Liver (tissue), 9 donors: ENCODE results near the gene ZIM2. TPM values are rescaled to one million over a fixed set of nuclear protein-coding genes. Genes with fewer than 3 reads are reported as not detected.

Experiments
- DNase-seq: peaks from one replicate; pipeline ENCODE4 v3.0.0-alpha.2; 2017; ENCODE audit warnings: low spot score
- H3K27ac ChIP-seq, 2 donors: one replicate each; pipeline ENCODE4 v1.7.0; 2013; ENCODE audit warnings: inconsistent platforms in 2 of 2, low read length in 2 of 2, control low read depth in 1 of 2, low read depth in 1 of 2, mild to moderate bottlenecking in 1 of 2
- H3K27me3 ChIP-seq, 4 donors: one replicate each; pipeline versions ENCODE4 v1.6.1 to v1.7.0; 2013; ENCODE audit warnings: low read length in 3 of 4, inconsistent platforms in 1 of 4, mild to moderate bottlenecking in 1 of 4, moderate library complexity in 1 of 4; ENCODE audit not compliant: control insufficient read depth in 4 of 4, insufficient read depth in 4 of 4
- H3K36me3 ChIP-seq, 4 donors: one replicate each; pipeline versions ENCODE4 v1.6.1 to v1.7.0; 2013; ENCODE audit warnings: low read length in 3 of 4, mild to moderate bottlenecking in 3 of 4, low read depth in 1 of 4, moderate library complexity in 1 of 4; ENCODE audit not compliant: control insufficient read depth in 4 of 4, insufficient read depth in 3 of 4
- H3K4me1 ChIP-seq, 4 donors: one replicate each; pipeline versions ENCODE4 v1.6.1 to v1.7.0; 2013; ENCODE audit warnings: low read length in 3 of 4, mild to moderate bottlenecking in 3 of 4, moderate library complexity in 1 of 4; ENCODE audit not compliant: control insufficient read depth in 4 of 4, insufficient read depth in 4 of 4
- H3K4me3 ChIP-seq, 3 donors: one replicate each; pipeline versions ENCODE4 v1.6.1 to v1.7.0; 2013; ENCODE audit warnings: low read length in 3 of 3, control low read depth in 1 of 3, low read depth in 1 of 3, mild to moderate bottlenecking in 1 of 3
- H3K9ac ChIP-seq, 2 donors: one replicate each; pipeline ENCODE4 v1.7.0; 2013; ENCODE audit warnings: low read length in 2 of 2, mild to moderate bottlenecking in 2 of 2, moderate library complexity in 2 of 2, control low read depth in 1 of 2, low read depth in 1 of 2
- H3K9me3 ChIP-seq, 4 donors: one replicate each; pipeline versions ENCODE4 v1.6.1 to v1.7.0; 2013; ENCODE audit warnings: low read length in 3 of 4; ENCODE audit not compliant: control insufficient read depth in 4 of 4
- ATF3 ChIP-seq: IDR thresholded peaks from 2 replicates; pipeline ENCODE4 v1.6.1; 2016; ENCODE audit warnings: antibody characterized with exemption
- CTCF ChIP-seq: fragments of 150-350 bp; IDR thresholded peaks from 2 replicates; pipeline ENCODE4 v1.5.1; 2017; ENCODE audit warnings: improper control_type of control experiment, low read depth, low read length; ENCODE audit not compliant: missing input control
- EGR1 ChIP-seq, 2 donors: IDR thresholded peaks; 2 replicates each; pipeline ENCODE4 v1.6.1; 2016 to 2018; ENCODE audit warnings: antibody characterized with exemption in 2 of 2, low read depth in 2 of 2
- FOXA1 ChIP-seq: IDR thresholded peaks from 2 replicates; pipeline ENCODE4 v1.6.1; 2016; ENCODE audit warnings: antibody characterized with exemption
- FOXA2 ChIP-seq: IDR thresholded peaks from 2 replicates; pipeline ENCODE4 v1.6.1; 2016; ENCODE audit warnings: antibody characterized with exemption
- GABPA ChIP-seq, 2 donors: IDR thresholded peaks in 1 of 2; conservative IDR thresholded peaks in 1 of 2; 2 replicates each; pipeline ENCODE4 v1.6.1; 2016; ENCODE audit warnings: antibody characterized with exemption in 2 of 2, mild to moderate bottlenecking in 1 of 2, moderate library complexity in 1 of 2
- HNF4A ChIP-seq, 2 donors: conservative IDR thresholded peaks; 2 replicates each; pipeline ENCODE4 v1.6.1; 2016; ENCODE audit warnings: antibody characterized with exemption in 2 of 2, mild to moderate bottlenecking in 2 of 2
- JUND ChIP-seq, 2 donors: IDR thresholded peaks; 2 replicates each; pipeline ENCODE4 v1.6.1; 2016; ENCODE audit warnings: antibody characterized with exemption in 2 of 2
- NR2F2 ChIP-seq: IDR thresholded peaks from 2 replicates; pipeline ENCODE4 v1.6.1; 2016; ENCODE audit warnings: antibody characterized with exemption
- RAD21 ChIP-seq, 2 donors: IDR thresholded peaks; 2 replicates each; pipeline ENCODE4 v1.6.1; 2016; ENCODE audit warnings: antibody characterized with exemption in 2 of 2, mild to moderate bottlenecking in 2 of 2
- REST ChIP-seq: IDR thresholded peaks from 2 replicates; pipeline ENCODE4 v1.6.1; 2016; ENCODE audit warnings: antibody characterized with exemption, mild to moderate bottlenecking
- RXRA ChIP-seq, 2 donors: IDR thresholded peaks; 2 replicates each; pipeline ENCODE4 v1.6.1; 2017 to 2018; ENCODE audit warnings: antibody characterized with exemption in 2 of 2, mild to moderate bottlenecking in 1 of 2
- SP1 ChIP-seq: IDR thresholded peaks from 2 replicates; pipeline ENCODE4 v1.6.1; 2018; ENCODE audit warnings: antibody characterized with exemption, mild to moderate bottlenecking
- TAF1 ChIP-seq: conservative IDR thresholded peaks from 2 replicates; pipeline ENCODE4 v1.6.1; 2016; ENCODE audit warnings: antibody characterized with exemption, mild to moderate bottlenecking
- YY1 ChIP-seq: IDR thresholded peaks from 2 replicates; pipeline ENCODE4 v1.6.1; 2016; ENCODE audit warnings: antibody characterized with exemption, mild to moderate bottlenecking
- ZBTB33 ChIP-seq: IDR thresholded peaks from 2 replicates; pipeline ENCODE4 v1.6.1; 2016; ENCODE audit warnings: antibody characterized with exemption
- WGBS: extraction: QIAGEN DNeasy Blood & Tissue Kit; methylation state at CpG from one replicate; pipeline ENCODE4 v1.1.7; 2013; 5-methylcytosine and 5-hydroxymethylcytosine counted together
- polyA plus RNA-seq, 2 donors: library from polyadenylated mRNA; stranded (reverse) in 1 of 2; unstranded in 1 of 2; fragments of 200-250 nt in 1 of 2; fragments of >200 nt in 1 of 2; fragmentation: Nextera tagmentation in 1 of 2; extraction: Ambion mirVana in 1 of 2; gene quantifications; one replicate each; pipeline versions ENCODE4 v1.2.1 to v1.2.3, GENCODE V29; 2013 to 2015
- total RNA-seq, 2 donors: library from RNA; depleted of rRNA; stranded (reverse); fragments of >200 nt; gene quantifications; one replicate each; pipeline ENCODE4 v1.2.3, GENCODE V29; 2014
- TF ChIP-seq, protein P1 (sequence below): IDR thresholded peaks from 2 replicates; pipeline ENCODE4 v1.6.1; 2016; ENCODE audit warnings: antibody characterized with exemption
- donor health status: healthy.
- donor health status: healthy.
- donor health status: healthy.
- donor health status: healthy.
- donor health status: healthy.

ZIM2 gene
- total and polyA plus RNA-seq, 4 donors, result 0.03 to 3.2 (median 0.33) TPM; not detected in 1

DNA sequence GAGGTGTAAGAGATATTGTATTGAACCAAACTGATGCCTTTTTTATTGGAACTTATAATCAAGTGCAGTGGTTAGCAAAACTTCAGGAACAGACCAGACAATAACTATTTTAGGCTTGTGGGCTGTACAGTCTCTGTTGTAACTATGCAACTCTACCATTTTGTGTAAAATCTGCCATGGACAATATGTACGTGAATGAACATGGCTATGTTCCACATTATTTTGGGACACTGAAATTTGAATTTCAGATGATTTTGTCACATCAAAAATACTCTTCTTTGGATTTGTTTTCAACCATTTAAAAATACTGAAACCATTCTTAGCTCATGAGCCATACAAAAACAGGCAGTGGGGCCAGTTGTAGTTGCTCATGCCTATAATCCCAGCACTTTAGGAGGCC, 27.9 kb upstream of the ZIM2 start:
- 92% methylated on average over 1 of the region's 1 CpG for WGBS

DNA sequence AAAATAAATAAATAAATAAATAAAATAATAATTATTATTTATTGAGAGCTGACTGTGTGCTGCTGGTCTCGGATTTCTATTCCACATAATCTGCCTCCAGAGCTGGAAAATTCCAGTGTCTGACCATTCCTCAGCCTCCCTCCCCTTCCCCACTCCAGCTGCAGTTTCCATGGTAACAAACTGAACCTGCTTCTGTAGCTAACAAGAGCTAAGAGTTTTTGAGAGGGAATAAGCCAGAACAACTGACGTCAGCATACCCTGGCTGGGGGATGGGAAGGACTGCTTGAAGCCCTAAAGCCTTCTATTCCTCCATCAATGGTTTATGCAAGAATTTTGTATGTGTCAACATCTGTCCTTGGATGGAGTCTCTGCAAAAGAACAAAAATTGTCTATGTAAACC, 26.0 kb upstream of the ZIM2 start:
- no peaks in the 10 kb centered on the region for H3K27me3 ChIP-seq
- WGBS, result 52% methylated on average over 2 of the region's 2 CpGs
- no peaks in the 10 kb centered on the region for H3K4me1 ChIP-seq
- peaks cover 0 to 16% (median 9%) of the 10 kb centered on the region in 4 donors for H3K9me3 ChIP-seq
- H3K9ac ChIP-seq, result no peak overlapping the region
- no peak overlapping the region for H3K27ac ChIP-seq
- no peak overlapping the region for H3K4me3 ChIP-seq
- DNase-seq, result no peak
- TF ChIP-seq GABPA (IDR thresholded peaks at IDR 0.05 in 1 of 2, conservative IDR thresholded peaks at IDR 0.05 in 1 of 2) (no peak), SP1 (no peak), ZBTB33 (no peak), HNF4A (conservative IDR thresholded peaks at IDR 0.05) (no peak), RAD21 (IDR thresholded peaks at IDR 0.05) (no peak), FOXA1 (no peak), TAF1 (no peak), YY1 (no peak), JUND (IDR thresholded peaks at IDR 0.05) (no peak), RXRA (IDR thresholded peaks at IDR 0.05) (no peak), FOXA2 (no peak), NR2F2 (no peak), REST (no peak), CTCF (no peak), ATF3 (no peak), EGR1 (IDR thresholded peaks at IDR 0.05; ENCODE audit: low read depth in 2 of 2) (no peak)
- TF ChIP-seq, protein P1, sequence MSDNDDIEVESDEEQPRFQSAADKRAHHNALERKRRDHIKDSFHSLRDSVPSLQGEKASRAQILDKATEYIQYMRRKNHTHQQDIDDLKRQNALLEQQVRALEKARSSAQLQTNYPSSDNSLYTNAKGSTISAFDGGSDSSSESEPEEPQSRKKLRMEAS, result no peak
- H3K36me3 ChIP-seq, result no peaks in the 10 kb centered on the region

More for the DNA sequence above, 27.9 kb upstream of the ZIM2 start:
- DNase-seq, result no peak
- no peak overlapping the region for H3K27ac ChIP-seq
- no peak overlapping the region for H3K4me3 ChIP-seq
- H3K4me1 ChIP-seq, result no peaks in the 10 kb centered on the region
- no peaks in the 10 kb centered on the region for H3K36me3 ChIP-seq
- H3K27me3 ChIP-seq, result no peaks in the 10 kb centered on the region
- H3K9ac ChIP-seq, result no peak overlapping the region
- no peak for TF ChIP-seq CTCF
- no peak for TF ChIP-seq SP1
- TF ChIP-seq, protein P1, result no peak
- peaks cover 5 to 14% (median 8%) of the 10 kb centered on the region in 4 donors for H3K9me3 ChIP-seq
